GM12872 (cell line): ENCODE measurements around the gene ENDOG.

Experiments used
- CTCF ChIP-seq: IDR thresholded peaks from 3 replicates; pipeline ENCODE4 v1.5.1; 2011; ENCODE audit warnings: low read depth, mild to moderate bottlenecking, low read length, moderate library complexity; ENCODE audit not compliant: insufficient read depth

Gene ENDOG

GRCh38 chr9:128790536-128790935 is 27.8 kb upstream of the ENDOG start:
- TF ChIP-seq CTCF: no peak

- TF ChIP-seq CTCF: no peak
Observed at GRCh38 chr9:128792134-128792533, 26.2 kb upstream of the ENDOG start.

- TF ChIP-seq CTCF: no peak
Observed at GRCh38 chr9:128792978-128793686, 25.2 kb upstream of the ENDOG start.

GRCh38 chr9:128798896-128799295 is 19.4 kb upstream of the ENDOG start:
- TF ChIP-seq CTCF: no peak

- TF ChIP-seq CTCF: no peak
Observed at GRCh38 chr9:128800061-128800460, 18.2 kb upstream of the ENDOG start.

GRCh38 chr9:128802482-128802881 is 15.8 kb upstream of the ENDOG start:
- TF ChIP-seq CTCF: no peak

- TF ChIP-seq CTCF: no peak
Observed at GRCh38 chr9:128805661-128806060, 12.6 kb upstream of the ENDOG start.

- no peak for TF ChIP-seq CTCF
Observed at GRCh38 chr9:128807827-128808226, 10.5 kb upstream of the ENDOG start.
